IMR-90 (cell line): ENCODE results near the gene GCN1. TPM values are rescaled to one million over a fixed set of nuclear protein-coding genes. Genes with fewer than 3 reads are reported as not detected.

Experiments used
- ATAC-seq: fragments of 200-7000 bp; cut with Tn5 transposase; 2 replicates; pipeline ENCODE4 v1.9.1; 2020; ENCODE audit warnings: low read depth, mild to moderate bottlenecking, moderate library complexity
- BruUV-seq: library from RNA; stranded (reverse); fragments of 400-500 nt; replicated peaks from 2 replicates; lab custom pipeline; 2021; lab: Mats Ljungman, UMichigan
- CTCF ChIA-PET: fragments of 300-600 bp; formaldehyde crosslinking; extraction: SDS; loops from one replicate; lab custom pipeline; 2021; ENCODE audit warnings: antibody characterized with exemption; lab: Yijun Ruan, JAX
- POLR2A ChIA-PET: fragments of 300-600 bp; sonication (Branson Sonifier 250); formaldehyde crosslinking; loops from one replicate; lab custom pipeline; 2022; ENCODE audit warnings: antibody characterized with exemption; ENCODE audit not compliant: unreplicated experiment; lab: Charles Lee
- DNase-seq: peaks from one replicate; pipeline ENCODE4 v3.0.0; 2013
- H2AFZ ChIP-seq: replicated peaks from 2 replicates; pipeline ENCODE3; 2013; ENCODE audit warnings: low read length, mild to moderate bottlenecking; ENCODE audit not compliant: poor library complexity
- H2AK5ac ChIP-seq: 2 replicates; pipeline ENCODE4 v1.6.1; 2013; ENCODE audit warnings: low read depth, low read length, inconsistent platforms
- H2AK9ac ChIP-seq: replicated peaks from 2 replicates; pipeline ENCODE3; 2013; ENCODE audit warnings: mild to moderate bottlenecking, low read depth, low read length, moderate library complexity; ENCODE audit not compliant: poor library complexity
- H2BK120ac ChIP-seq: 2 replicates; pipeline ENCODE4 v1.6.1; 2013; ENCODE audit warnings: low read depth, low read length, inconsistent platforms
- H2BK15ac ChIP-seq: 3 replicates; pipeline ENCODE4 v1.6.1; 2013; ENCODE audit warnings: low read depth, low read length, inconsistent platforms
- H2BK20ac ChIP-seq: 2 replicates; pipeline ENCODE4 v1.6.1; 2013; ENCODE audit warnings: low read depth, mild to moderate bottlenecking, inconsistent platforms, low read length, moderate library complexity
- H2BK5ac ChIP-seq: 2 replicates; pipeline ENCODE4 v1.6.1; 2013; ENCODE audit warnings: mild to moderate bottlenecking, low read depth, low read length, inconsistent platforms; ENCODE audit not compliant: poor library complexity, severe bottlenecking
- H3K14ac ChIP-seq: replicated peaks from 2 replicates; pipeline ENCODE4 v1.6.1; 2013; ENCODE audit warnings: low read depth, low read length, inconsistent platforms
- H3K18ac ChIP-seq: 2 replicates; pipeline ENCODE4 v1.6.1; 2013; ENCODE audit warnings: low read depth, low read length, control low read depth
- H3K23ac ChIP-seq: 2 replicates; pipeline ENCODE4 v1.6.1; 2013; ENCODE audit warnings: low read depth, low read length, inconsistent platforms
- H3K27ac ChIP-seq: 2 replicates; pipeline ENCODE4 v1.5.1; 2013; ENCODE audit warnings: mild to moderate bottlenecking, control low read depth, low read length; ENCODE audit not compliant: insufficient read depth
- H3K27me3 ChIP-seq: 2 replicates; pipeline ENCODE4 v1.6.1; 2013; ENCODE audit warnings: low read length; ENCODE audit not compliant: control insufficient read depth, insufficient read depth
- H3K36me3 ChIP-seq: 2 replicates; pipeline ENCODE4 v1.6.1; 2013; ENCODE audit warnings: low read length, mixed read lengths; ENCODE audit not compliant: control insufficient read depth, insufficient read depth
- H3K4ac ChIP-seq: 2 replicates; pipeline ENCODE4 v1.6.1; 2013; ENCODE audit warnings: low read depth, low read length, inconsistent platforms
- H3K4me1 ChIP-seq: 2 replicates; pipeline ENCODE4 v1.6.1; 2013; ENCODE audit warnings: low read length, mixed read lengths; ENCODE audit not compliant: control insufficient read depth, insufficient read depth
- H3K4me2 ChIP-seq: 2 replicates; pipeline ENCODE4 v1.6.1; 2013; ENCODE audit warnings: low read depth, mild to moderate bottlenecking, control low read depth, low read length, moderate library complexity
- H3K4me3 ChIP-seq: 2 replicates; pipeline ENCODE4 v1.5.1; 2013; ENCODE audit warnings: low read depth, mild to moderate bottlenecking, control low read depth, low read length, moderate library complexity; ENCODE audit not compliant: insufficient read depth
- H3K56ac ChIP-seq: 2 replicates; pipeline ENCODE4 v1.6.1; 2013; ENCODE audit warnings: low read length, inconsistent platforms; ENCODE audit not compliant: insufficient read depth; ENCODE audit errors: extremely low read depth
- H3K79me1 ChIP-seq, 2 experiments: 2 replicates each; pipeline ENCODE4 v1.6.1; 2013; ENCODE audit warnings: low read length in 2 of 2, inconsistent platforms in 1 of 2, low read depth in 1 of 2
- H3K9ac ChIP-seq: 2 replicates; pipeline ENCODE4 v1.6.1; 2013; ENCODE audit warnings: low read depth, low read length, control low read depth
- H3K9me1 ChIP-seq: 2 replicates; pipeline ENCODE4 v1.6.1; 2013; ENCODE audit warnings: low read length, inconsistent platforms; ENCODE audit not compliant: insufficient read depth
- H3K9me3 ChIP-seq: 2 replicates; pipeline ENCODE4 v1.6.1; 2013; ENCODE audit warnings: low read length; ENCODE audit not compliant: control insufficient read depth, insufficient read depth
- H4K20me1 ChIP-seq: 2 replicates; pipeline ENCODE4 v1.6.1; 2013; ENCODE audit warnings: low read length, inconsistent platforms; ENCODE audit not compliant: insufficient read depth
- H4K5ac ChIP-seq: 2 replicates; pipeline ENCODE4 v1.6.1; 2013; ENCODE audit warnings: mild to moderate bottlenecking, low read depth, low read length, control low read depth
- H4K8ac ChIP-seq, 2 experiments: 2 replicates each; pipeline ENCODE4 v1.6.1; 2013; ENCODE audit warnings: low read depth in 2 of 2, low read length in 2 of 2, control low read depth in 1 of 2, inconsistent platforms in 1 of 2
- H4K91ac ChIP-seq: 2 replicates; pipeline ENCODE4 v1.6.1; 2013; ENCODE audit warnings: low read depth, low read length, inconsistent platforms; ENCODE audit not compliant: insufficient read depth
- BHLHE40 ChIP-seq: fragments of 150-350 bp; IDR thresholded peaks from 2 replicates; pipeline ENCODE4 v1.6.1; 2016; ENCODE audit warnings: mild to moderate bottlenecking, low read depth, low read length
- CEBPB ChIP-seq: IDR thresholded peaks from 2 replicates; pipeline ENCODE4 v1.6.1; 2012; ENCODE audit warnings: low read depth, low read length, improper control_type of control experiment
- CHD1 ChIP-seq: IDR thresholded peaks from 2 replicates; pipeline ENCODE4 v1.6.1; 2012; ENCODE audit warnings: low read depth, low read length, improper control_type of control experiment
- CTCF ChIP-seq: conservative IDR thresholded peaks from 2 replicates; pipeline ENCODE4 v1.5.1; 2012; ENCODE audit warnings: mild to moderate bottlenecking, low read depth, low read length, improper control_type of control experiment
- ELK1 ChIP-seq: fragments of 150-350 bp; IDR thresholded peaks from 2 replicates; pipeline ENCODE4 v1.6.1; 2016; ENCODE audit warnings: low read depth, mild to moderate bottlenecking, low read length, moderate library complexity, borderline replicate concordance
- FOS ChIP-seq: fragments of 150-350 bp; IDR thresholded peaks from 2 replicates; pipeline ENCODE4 v1.6.1; 2016; ENCODE audit warnings: low read depth, low read length
- MAFK ChIP-seq: IDR thresholded peaks from 2 replicates; pipeline ENCODE4 v1.6.1; 2012; ENCODE audit warnings: low read depth, low read length, improper control_type of control experiment
- MAZ ChIP-seq: IDR thresholded peaks from 2 replicates; pipeline ENCODE4 v1.6.1; 2012; ENCODE audit warnings: low read depth, mild to moderate bottlenecking, low read length, improper control_type of control experiment, moderate library complexity, borderline replicate concordance
- MXI1 ChIP-seq: IDR thresholded peaks from 2 replicates; pipeline ENCODE4 v1.6.1; 2012; ENCODE audit warnings: low read depth, mild to moderate bottlenecking, low read length, moderate library complexity, borderline replicate concordance
- NFE2L2 ChIP-seq: fragments of 150-350 bp; IDR thresholded peaks from 2 replicates; pipeline ENCODE4 v1.6.1; 2016; ENCODE audit warnings: low read depth, mild to moderate bottlenecking, low read length
- POLR2A ChIP-seq: IDR thresholded peaks from 2 replicates; pipeline ENCODE4 v1.6.1; 2012; ENCODE audit warnings: mild to moderate bottlenecking, low read depth, low read length
- RAD21 ChIP-seq: IDR thresholded peaks from 2 replicates; pipeline ENCODE4 v1.6.1; 2012; ENCODE audit warnings: low read length, improper control_type of control experiment
- RCOR1 ChIP-seq: IDR thresholded peaks from 2 replicates; pipeline ENCODE4 v1.6.1; 2012; ENCODE audit warnings: mild to moderate bottlenecking, low read length, improper control_type of control experiment; ENCODE audit not compliant: insufficient replicate concordance
- RFX5 ChIP-seq: IDR thresholded peaks from 2 replicates; pipeline ENCODE4 v1.8.0; 2012; ENCODE audit warnings: low read depth, mild to moderate bottlenecking, low read length, moderate library complexity
- SMC3 ChIP-seq: fragments of 150-350 bp; IDR thresholded peaks from 2 replicates; pipeline ENCODE4 v1.6.1; 2016; ENCODE audit warnings: low read depth, mild to moderate bottlenecking, antibody characterized with exemption, low read length, moderate library complexity
- USF2 ChIP-seq: fragments of 150-350 bp; IDR thresholded peaks from 2 replicates; pipeline ENCODE4 v1.6.1; 2017; ENCODE audit warnings: mild to moderate bottlenecking, antibody characterized with exemption, low read length, low read depth
- WGBS, 2 experiments: methylation state at CpG; one replicate each; pipeline versions ENCODE4 v1.1.5 to v1.1.7; 2013; ENCODE audit warnings: missing lambda C conversion rate in 2 of 2; ENCODE audit not compliant: insufficient read length in 1 of 2; ENCODE audit errors: extremely low coverage in 2 of 2; 5-methylcytosine and 5-hydroxymethylcytosine counted together
- dilution Hi-C: fragments of 300-500 bp; cut with HindIII; formaldehyde crosslinking; loops from one replicate; pipeline ENCODE4 v1.14.3; 2018; ENCODE audit warnings: low sequenced_read_pairs; ENCODE audit not compliant: unreplicated experiment
- in situ Hi-C: fragments of 300-500 bp; cut with MboI; formaldehyde crosslinking; loops from 3 replicates; pipeline ENCODE4 v1.14.3; 2019; ENCODE audit warnings: low sequenced_read_pairs, inconsistent platforms, mixed read lengths
- intact Hi-C: fragments of 100-400 bp; cut with micrococcal nuclease; formaldehyde crosslinking; loops from 2 replicates; pipeline ENCODE4 v1.10.0; 2022
- polyA plus RNA-seq, 3 experiments: library from polyadenylated mRNA; depleted of rRNA; stranded (reverse); fragments of >200 nt; gene quantifications; 2 replicates each; pipeline ENCODE4 v1.2.3, GENCODE V29; 2012; ENCODE audit warnings: low replicate concordance in 1 of 3
- total RNA-seq: library from RNA; depleted of rRNA; stranded (reverse); fragments of >200 nt; gene quantifications from 2 replicates; pipeline ENCODE4 v1.2.3, GENCODE V29; 2012

Gene GCN1
- total and polyA plus RNA-seq, 2 of the 4 experiments (the other 2 are of a cell fraction) = 57.8 to 77.6 TPM

GRCh38 chr12:120199025-120199424, 4.5 kb upstream of the GCN1 start:
- Histone ChIP-seq H3K56ac (no peak overlapping the region), H3K27me3 (no peaks in the 10 kb centered on the region), H3K4me3 (no peak overlapping the region), H4K8ac (no peak overlapping the region), H3K4me2 (peak overlapping the region; percentile 95; the same call in 1 of the 2 replicates), H3K4me1 (peaks cover 8% of the 10 kb centered on the region), H2BK120ac (no peak overlapping the region), H2BK20ac (no peak overlapping the region), H4K5ac (no peak overlapping the region), H3K9ac (0 out of 2 replicates have a peak overlapping the region, but pooled peaks have one; percentile 96), H3K79me1 (peaks cover 8 to 52% of the 10 kb centered on the region in 2 experiments), H4K91ac (no peak overlapping the region), H4K20me1 (peaks cover 41% of the 10 kb centered on the region), H2AK9ac (no peak overlapping the region), H3K4ac (no peak overlapping the region), H2BK15ac (no peak overlapping the region), H3K18ac (no peak overlapping the region), H3K23ac (no peak overlapping the region), H3K14ac (no peak overlapping the region), H3K9me3 (no peaks in the 10 kb centered on the region), H2AK5ac (no peak overlapping the region), H2AFZ (no peak overlapping the region), H3K36me3 (peaks cover 38% of the 10 kb centered on the region), H2BK5ac (no peak overlapping the region), H3K9me1 (0 out of 2 replicates have a peak, but pooled peaks cover 7% of the 10 kb centered on the region), H3K27ac (no peak overlapping the region)
- dilution Hi-C loops (no loop called here), in situ Hi-C loops (no loop called here), intact Hi-C loops (no loop called here)
- no TSS peak for BruUV-seq
- TF ChIP-seq CEBPB (no peak), RFX5 (no peak), NFE2L2 (no peak), CHD1 (no peak), MAFK (no peak), RAD21 (no peak), MXI1 (no peak), RCOR1 (no peak), POLR2A (no peak), ELK1 (no peak), CTCF (no peak), SMC3 (no peak), FOS (no peak), MAZ (no peak), BHLHE40 (no peak), USF2 (no peak)
- 92% methylated on average over 2 of the region's 7 CpGs; no CpG with 5 or more reads in 1 of the 2 experiments for WGBS, 2 experiments
- DNase-seq (no peak), ATAC-seq (no peak)
- POLR2A ChIA-PET = interaction anchor here (1.1 kb wide), 1 partner anchor 29 kb away, joined by 3 read pairs; no protein-coding TSS in a partner anchor
- CTCF ChIA-PET = no interaction called here
